DMS 273 (cell line): ENCODE results near the gene SLC6A13.
"Not testable (repeated sequence)": the region's sequence is repeated elsewhere in the genome, so short reads cannot be mapped to it uniquely, and the experiment has no call there.

Experiments
- DNase-seq: peaks from one replicate; lab custom pipeline; 2025; ENCODE audit not compliant: unreplicated experiment; lab: John Stamatoyannopoulos, UW

SLC6A13 gene

GRCh38 chr12:265096-265495, 2.5 kb upstream of the SLC6A13 start:
- DNase-seq, result no peak

- no peak for DNase-seq
These were observed 1.6 kb upstream of the SLC6A13 start for GRCh38 chr12:264269-264668.

- DNase-seq, result no peak
These were observed 938 bp upstream of the SLC6A13 start for GRCh38 chr12:263574-263973.

- no peak for DNase-seq
These were observed 523 bp downstream of the SLC6A13 start for GRCh38 chr12:262113-262512.

GRCh38 chr12:257521-258321, 4.9 kb downstream of the SLC6A13 start:
- DNase-seq, result no peak

DNA sequence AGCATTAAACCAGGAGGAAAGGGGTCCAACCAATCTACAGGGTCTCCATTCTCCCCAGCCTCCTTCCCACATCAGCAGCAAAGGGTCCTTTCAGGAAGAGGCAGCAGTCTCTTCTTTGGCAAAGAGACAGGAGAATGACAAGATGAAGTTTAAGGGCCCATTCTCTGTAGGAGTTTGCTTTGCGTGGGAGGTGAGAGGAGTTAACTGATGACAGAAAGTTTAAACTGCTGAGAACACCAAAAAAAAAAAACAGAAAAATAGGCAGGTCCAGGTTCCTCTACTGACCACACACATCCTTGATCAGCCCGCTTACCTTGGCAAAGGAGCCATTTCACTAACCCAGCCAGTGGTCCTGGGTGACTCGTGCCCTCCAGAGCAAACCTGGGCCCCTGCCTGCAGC, 5.7 kb downstream of the SLC6A13 start:
- no peak for DNase-seq

DNA sequence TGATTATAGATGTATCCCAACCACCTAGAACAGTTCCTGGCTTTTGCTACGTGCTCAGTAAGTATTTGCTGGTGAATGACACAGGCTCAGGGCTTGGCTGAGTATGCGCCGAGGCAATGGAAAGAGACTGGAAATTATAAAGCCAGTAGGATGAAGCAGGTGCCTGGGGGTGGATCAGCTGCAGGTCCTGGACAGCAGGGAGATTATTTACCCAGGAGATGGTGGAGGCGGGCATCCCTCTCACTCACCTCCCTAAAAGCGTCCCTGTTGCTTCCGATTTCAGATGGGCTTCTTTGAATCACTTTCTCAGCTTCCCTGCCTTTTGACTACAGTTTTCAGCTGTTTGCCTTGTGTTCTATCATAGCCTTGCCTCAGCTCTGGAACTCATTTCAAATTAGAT, 6.4 kb downstream of the SLC6A13 start:
- DNase-seq, result no peak

GRCh38 chr12:254912-255311, 7.7 kb downstream of the SLC6A13 start:
- no peak for DNase-seq

DNA sequence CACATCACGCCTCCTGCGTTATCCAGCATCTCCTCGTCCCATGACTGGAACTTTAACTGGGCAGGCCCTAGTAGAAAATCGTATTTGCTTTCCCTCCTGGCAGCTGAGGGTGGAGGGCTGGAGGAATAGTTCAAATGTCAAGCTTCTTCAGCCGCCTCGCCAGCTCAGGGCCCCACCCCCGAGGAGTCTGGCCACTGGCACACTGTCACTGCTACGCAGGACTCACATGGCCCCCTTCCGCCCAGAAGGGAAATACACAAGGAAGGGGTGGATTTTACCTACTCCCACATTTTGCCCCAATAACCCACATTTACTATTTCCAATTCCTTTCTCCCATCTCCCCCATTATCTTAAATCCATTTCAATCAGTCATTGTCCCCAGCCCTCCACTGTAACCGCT, 8.6 kb downstream of the SLC6A13 start:
- no peak for DNase-seq

- no peak for DNase-seq
These were observed 9.4 kb downstream of the SLC6A13 start for GRCh38 chr12:253116-253831.

DNA sequence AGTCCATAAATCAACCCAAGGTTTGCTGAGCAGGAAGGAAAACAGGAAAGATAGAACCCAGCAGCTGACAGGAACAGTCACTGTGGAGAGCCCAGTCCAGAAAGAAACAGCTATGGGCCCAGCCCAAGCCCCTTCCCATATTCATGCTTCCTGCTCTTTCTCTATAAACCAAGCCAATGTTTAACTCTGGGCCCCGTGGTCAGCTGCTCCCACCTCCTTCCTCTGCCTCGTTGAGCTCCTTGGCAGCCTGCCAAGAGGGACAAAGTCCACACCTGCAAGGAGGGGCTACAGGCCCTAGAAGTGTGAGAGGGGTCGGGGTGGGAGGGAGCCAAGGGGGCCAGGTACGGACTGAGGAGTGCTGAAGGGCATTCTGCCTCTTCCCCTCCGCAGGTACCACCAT, 10.0 kb downstream of the SLC6A13 start:
- DNase-seq, result no peak

DNA sequence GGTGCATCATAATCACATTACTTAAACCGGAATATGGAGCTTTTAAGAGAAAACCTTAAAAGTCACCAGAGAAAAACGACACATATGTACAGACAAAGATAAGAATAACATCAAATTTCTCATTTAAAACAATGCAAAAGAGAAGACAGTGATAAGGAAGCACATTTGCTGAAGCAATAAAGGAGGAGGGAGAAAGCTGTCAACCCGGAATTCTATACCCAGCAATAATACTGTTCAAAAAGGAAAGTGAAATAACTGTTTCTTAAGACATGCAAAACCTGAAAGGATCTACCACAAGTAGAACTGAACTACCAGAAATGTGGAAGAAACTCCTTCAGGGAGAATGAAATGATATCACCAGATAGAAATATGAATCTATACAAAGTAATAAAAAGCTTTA, 15.4 kb downstream of the SLC6A13 start:
- no peak for DNase-seq

DNA sequence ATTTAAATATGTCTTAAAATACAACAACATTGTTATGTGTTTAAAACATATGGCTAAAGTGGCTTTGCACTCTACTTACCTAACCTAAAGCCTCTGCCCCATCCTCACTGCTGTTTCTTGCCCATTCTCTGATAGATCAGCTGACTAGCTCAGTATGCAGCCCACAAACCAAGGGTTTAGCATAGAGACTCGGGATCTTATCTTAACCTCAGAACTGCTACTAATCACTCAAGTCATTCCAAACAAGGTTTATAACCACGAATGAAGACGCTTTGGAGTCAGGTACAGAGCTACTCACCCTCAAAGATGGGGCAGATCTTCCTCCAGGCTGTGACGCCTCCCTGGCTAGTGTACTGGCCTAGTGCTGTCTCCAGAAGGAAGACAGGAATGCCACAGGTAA, 19.3 kb downstream of the SLC6A13 start:
- no peak for DNase-seq

DNA sequence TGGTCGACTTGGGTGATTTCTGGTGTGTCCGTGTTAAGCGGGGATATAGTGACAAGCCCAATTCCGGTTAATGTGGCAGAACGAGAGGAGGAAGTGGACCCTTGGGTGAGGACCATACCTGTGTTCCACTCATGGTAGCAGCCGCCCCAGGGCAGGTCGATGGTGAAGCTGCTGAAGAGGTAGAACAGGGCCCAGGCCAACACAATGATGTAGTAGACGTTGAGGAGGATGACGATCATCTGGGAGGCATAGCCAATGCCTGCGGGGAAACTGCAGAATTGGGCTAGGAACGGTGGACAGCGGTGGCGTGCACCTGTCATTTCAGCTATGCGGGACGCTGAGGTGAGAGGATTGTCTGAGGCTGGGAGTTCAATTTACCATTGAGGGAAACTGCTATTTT, 20.1 kb downstream of the SLC6A13 start:
- DNase-seq, result no peak

- DNase-seq, result no peak
These were observed 21.4 kb downstream of the SLC6A13 start for GRCh38 chr12:241266-241665.

DNA sequence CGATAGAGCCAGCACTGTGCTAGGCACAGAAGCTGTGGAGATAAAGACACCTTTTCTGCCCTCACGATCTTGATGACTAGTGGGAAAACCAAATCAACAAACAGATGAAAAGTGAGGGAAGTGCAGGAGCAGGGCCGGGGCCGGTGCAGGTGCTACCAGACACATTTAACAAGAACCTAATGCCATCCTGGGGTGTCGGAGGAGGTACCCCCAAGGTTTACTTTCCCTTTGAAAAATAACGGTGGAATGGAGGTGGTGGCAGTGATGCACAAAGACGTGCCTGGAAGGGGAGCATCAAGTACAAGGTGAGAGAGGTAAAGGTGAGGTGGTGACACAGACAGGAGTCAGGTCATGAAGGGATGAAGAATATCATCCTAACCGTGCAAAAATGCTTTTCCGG, 22.1 kb downstream of the SLC6A13 start:
- DNase-seq, result no peak

DNA sequence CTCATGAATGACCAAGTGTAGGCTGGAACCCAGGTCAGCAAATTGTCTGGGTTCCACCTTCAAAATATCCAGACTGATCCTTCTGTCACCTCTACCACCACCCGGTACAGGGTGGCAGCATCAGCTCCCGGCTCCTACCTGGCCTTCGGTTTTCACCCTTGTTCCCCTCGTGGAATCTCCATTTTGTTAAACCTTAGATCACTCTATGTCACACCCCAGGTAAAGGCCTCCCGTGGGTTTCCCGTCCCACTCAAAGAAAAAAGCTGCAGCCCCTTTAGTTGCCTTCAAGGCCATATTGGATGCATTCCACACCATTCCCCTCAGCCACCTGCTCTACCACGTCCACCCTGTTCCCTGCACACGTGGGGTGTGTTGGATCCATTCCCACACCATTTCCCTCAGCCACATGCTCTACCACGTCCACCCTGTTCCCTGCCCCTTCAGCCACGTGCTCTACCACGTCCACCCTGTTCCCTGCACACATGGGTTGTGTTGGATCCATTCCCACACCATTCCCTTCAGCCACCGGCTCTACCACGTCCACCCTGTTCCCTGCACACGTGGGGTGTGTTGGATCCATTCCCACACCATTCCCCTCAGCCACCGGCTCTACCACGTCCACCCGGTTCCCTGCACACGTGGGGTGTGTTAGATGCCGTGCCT, 23.8 kb downstream of the SLC6A13 start:
- no peak for DNase-seq

GRCh38 chr12:238116-238515, 24.5 kb downstream of the SLC6A13 start:
- DNase-seq, result no peak

DNA sequence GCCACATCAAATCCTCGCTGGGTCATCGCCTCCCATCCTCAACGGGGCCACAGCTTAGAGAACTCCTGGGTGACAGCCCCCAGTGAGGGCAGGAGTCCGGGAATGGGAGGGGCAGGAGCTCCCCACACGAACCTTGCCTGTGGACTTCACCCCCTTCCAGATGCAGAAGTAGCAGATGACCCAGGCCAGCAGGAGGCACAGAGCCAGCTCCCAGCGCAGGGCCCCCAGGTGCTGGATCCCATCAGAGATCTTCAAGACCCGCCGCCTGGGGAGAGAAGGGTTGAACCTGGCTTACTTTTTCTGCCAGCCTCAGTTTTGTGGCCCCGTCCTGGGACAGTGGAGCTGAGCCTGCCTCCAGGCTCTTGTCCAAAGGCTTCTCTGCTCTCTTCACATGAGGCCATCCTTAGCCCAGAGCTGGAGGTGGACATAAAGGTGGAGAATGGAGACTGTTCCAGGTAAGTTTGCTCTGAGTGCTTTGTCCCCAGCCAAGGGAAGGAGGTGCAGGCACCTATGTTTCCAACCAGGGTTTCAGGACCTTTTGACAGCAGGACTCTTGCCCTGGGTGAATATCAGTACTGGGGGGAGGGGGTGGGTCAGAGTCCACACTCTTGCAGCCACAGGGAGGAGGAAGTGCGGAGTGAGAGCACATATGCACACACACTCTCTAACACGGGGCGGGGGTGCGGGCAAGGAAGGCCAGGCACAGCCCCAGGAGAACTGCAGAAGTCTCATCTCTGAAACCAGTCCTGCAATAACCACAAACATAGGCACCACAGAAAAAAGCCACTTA, 25.4 kb downstream of the SLC6A13 start:
- DNase-seq, result no peak

DNA sequence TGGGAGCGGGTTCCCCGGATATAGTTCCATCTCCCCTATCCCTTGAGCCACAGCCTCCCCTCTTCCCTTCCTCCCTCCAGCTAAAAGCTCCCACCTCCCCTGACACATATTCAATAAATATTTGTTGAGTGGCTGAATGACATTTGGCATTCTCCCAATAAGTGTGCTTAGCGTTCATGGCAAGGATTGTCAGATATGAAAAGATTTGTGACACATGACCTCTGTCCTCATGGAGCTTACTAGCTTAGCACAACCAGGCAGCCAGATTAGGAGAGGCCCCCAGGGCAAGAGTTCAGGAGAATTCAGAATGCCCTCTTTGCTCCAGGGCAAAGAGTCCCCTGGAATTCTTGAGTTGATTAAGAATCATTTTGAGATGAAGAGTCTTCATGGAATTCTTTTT, 26.2 kb downstream of the SLC6A13 start:
- DNase-seq, result no peak

GRCh38 chr12:235967-236366, 26.7 kb downstream of the SLC6A13 start:
- DNase-seq, result not testable (repeated sequence)
